HG02943 (cell line): Measurements from ENCODE around the gene ZNF3.

ENCODE experiments used
- ATAC-seq: cut with Tn5 transposase; IDR thresholded peaks from one replicate; pipeline ENCODE4 v1.9.1; 2021; ENCODE audit warnings: mild to moderate bottlenecking, low read depth, moderate library complexity; ENCODE audit not compliant: unreplicated experiment

Gene ZNF3

DNA sequence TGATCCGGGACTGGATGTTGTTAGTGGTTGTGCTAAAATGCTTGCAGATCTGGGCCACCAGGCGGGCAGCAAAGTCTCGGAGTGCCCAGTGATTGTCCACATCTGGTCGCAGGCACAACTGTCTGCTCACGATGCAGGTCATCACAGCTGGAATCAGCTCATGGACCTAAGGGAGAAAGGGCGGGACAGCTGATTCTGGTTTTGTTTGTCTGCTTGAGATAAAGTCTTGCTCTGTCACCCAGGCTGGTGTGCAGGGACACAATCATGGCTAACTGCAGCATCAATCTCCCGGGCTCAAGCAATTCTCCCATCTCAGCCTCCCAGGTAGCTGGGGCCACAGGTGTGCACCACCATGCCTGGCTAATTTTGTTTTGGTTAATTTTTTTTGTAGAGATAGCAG, 29.6 kb upstream of the ZNF3 start:
- ATAC-seq: no peak

- no peak for ATAC-seq
Measured at GRCh38 chr7:100109521-100110163, 28.1 kb upstream of the ZNF3 start.

DNA sequence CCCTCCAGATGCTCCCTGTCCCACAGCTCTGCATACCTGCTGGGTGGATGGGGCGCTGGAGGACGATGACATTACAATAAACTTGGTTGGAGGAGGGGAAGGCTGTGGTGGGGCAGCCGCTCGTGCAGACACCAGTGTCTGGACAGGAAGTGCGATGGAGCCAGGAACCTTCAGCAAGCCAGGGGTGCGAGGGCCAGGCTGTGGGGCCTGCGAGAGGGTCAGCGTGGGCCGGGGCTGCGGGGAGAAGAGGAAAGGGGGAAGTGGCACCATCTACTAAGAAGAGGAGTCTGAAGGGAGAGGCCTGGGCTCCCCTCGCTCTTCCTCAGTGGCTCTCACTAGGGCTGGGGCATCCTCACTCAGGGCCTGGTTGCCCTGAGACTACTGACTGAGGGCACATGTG, 26.4 kb upstream of the ZNF3 start:
- no peak for ATAC-seq

DNA sequence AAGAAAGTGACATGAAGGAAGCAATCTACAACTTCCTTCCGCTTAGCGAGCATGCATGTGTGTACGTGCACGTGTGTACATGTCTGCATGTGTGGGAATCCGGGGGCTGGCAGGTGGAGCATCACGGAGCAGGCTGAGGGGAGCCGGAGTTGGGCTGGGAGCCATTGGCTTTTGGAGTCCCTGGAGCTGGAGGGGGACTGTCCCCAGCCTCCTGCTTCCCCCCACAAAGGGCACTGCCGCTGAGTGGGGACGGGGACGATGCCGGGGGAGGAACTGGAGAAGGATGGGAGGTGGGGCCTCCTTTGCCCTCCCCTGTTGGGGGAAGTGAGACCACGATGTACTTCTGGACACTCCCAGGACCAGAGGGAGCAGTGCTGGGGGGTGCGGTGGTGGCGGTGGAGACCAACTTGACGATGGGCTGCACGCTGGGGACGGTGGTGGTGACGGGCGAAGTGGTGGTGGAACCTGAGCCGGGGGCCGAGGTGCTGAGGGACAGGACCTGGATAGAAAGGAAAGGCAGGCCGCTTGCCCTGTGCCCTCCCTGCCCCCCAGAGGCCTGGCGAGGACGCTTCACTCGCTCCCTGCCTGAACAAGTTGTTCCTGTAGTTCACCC, 25.7 kb upstream of the ZNF3 start:
- ATAC-seq: no peak

DNA sequence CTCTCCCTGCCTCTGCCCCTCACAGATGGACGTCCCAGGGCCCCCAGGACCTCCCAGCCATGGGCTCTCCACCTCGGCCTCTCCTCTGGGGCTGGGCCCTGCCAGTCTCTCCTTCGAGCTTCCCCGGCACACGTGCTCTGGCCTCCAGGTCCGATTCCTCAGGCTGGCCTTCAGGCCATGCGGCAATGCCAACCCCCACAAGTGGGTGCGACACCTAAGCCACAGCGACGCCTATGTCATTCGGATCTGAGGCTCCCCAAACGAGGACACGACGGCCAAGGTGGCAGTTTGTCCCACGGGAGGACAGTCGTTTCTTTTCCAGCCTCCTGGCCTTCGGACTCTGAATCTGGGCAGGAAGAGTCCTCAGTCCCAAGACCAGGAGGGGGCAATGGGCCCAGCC, 25.1 kb upstream of the ZNF3 start:
- ATAC-seq: no peak

DNA sequence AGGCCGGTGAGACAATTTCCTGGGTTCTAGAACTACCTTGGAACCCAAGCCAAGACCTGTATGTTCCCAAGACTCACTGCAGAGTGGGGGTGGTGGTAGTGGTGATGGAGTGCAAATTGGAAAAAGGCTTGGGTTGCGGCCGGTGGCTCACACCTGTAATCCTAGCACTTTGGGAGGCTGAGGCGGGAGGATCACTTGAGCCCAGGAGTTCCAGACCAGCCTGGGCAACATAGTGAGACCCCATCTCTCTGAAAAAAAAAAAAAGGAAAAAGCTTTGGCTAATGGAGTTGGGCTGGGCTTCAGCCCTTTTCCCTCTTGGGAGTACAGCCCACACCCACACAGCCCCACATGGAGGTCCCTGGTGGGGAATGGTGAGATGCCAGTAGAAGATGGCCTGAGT, 24.0 kb upstream of the ZNF3 start:
- ATAC-seq: no peak

DNA sequence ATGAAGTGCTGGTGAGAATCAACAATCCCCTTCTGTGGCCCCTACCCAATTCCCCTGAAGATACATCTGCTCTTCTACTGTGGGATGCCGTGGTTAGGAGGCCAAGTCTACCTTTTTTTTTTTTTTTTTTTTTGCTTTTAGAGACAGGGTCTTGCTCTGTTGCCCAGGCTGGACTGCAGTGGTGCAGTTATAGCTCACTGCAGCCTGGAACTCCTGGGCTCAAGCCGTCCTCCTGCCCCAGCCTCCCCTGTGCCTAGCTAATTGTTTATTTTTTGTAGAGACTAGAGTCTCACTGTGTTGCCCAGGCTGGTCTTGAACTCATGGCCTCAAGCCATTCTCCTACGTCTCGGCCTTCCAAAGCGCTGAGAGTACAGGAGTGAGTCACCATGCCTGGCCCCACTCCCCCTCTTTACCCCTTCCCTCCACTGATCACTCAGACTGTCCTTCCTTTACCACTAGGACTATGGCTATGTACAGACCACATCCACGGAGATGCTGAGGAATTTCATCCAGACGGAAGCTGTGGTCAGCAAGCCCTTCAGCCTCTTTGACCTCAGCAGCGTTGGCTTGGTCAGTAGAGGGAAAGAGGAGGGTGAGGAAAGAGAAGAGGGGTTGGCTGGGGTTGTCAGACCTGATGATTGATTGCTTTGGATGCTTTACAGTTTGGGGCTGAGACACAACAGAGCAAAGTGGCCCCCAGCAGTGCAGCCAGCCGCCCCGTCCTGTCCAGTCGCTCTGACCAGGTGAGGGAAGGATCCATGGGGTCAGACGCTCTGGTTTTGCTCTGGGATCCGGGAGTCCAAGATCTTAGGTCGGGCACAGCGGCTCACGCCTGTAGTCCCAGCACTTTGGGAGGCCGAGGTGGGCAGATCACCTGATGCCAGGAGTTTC, 21.7 kb upstream of the ZNF3 start:
- no peak for ATAC-seq

- peak; percentile 80 for ATAC-seq
Measured at GRCh38 chr7:100101016-100101862, 19.7 kb upstream of the ZNF3 start, which contains the start of the genes AP4M1 and MCM7. Gene AP4M1, plus strand, starts transcription at chr7:100101643. Its CDS starts 72 bp downstream, at chr7:100101715. Gene MCM7, minus strand, starts transcription at chr7:100101397. Its CDS starts 103 bp downstream, at chr7:100101294.

DNA sequence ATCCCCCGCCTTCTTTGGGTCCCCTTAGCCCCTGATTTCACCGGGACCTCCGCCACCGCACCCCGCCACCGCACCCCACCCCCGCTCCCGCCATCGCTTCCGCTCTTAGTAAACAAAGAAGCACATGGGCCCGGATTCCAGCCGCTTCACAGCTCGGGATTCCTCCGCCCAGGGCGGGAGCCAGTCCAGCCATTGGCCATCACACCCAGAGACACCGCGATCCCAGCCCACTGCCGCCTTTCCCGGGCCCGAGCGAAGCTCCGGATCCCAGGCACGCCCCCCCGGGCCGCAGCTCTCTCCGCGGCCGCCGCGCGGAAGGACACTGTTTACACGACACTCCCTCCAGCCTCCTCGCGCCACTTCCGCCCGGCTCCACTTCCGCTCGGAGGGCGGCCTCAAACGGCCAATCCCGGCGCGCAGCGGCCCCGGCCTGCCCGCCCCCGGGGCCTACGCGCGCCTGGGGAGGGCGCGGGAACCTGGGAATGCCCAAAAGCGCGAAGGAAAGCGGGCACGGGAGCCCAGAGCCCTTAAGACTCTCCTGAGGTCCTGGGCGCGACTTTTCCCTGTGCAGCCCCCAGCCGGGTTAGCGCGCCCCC, 19.0 kb upstream of the ZNF3 start:
- peak; percentile 65 for ATAC-seq

DNA sequence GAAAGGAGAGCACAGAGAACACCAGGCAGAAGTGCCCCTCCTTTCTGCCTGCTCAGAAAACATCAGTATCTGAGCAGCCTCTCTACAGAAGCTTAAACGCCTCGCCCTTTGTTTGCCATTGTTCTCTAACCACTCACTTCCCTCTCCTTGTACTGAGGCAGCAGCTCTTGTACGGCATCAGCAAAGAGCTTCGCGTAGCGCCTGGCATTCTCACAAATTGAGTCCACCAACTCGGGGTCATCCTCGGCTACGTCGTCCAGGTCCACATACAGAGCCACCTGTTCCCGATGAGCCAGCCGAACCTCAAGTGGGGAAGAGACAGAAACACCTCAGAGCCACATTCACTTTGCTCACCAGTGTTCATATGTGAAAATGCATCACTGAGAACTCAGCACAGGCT, 17.9 kb upstream of the ZNF3 start:
- no peak for ATAC-seq

DNA sequence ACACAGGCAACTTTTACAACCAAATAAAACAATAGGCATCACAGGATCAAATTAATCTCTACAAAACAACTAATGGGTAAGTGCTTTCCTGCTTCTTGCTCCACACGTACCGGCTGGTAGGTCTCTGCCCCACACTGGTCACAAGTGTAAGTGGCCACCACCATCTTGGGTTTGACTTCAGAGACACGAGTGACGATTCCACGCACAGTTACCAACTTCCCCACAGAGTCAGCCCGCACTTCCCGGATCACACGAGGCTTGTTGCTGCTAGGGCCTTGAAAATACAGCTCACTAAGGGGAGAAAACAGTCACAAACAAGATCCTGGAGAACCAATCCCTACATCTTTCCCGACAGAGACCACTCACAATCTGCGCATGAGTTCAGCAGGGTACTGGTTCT, 17.4 kb upstream of the ZNF3 start:
- ATAC-seq: no peak

GRCh38 chr7:100095704-100096103, 14.2 kb upstream of the ZNF3 start:
- no peak for ATAC-seq

DNA sequence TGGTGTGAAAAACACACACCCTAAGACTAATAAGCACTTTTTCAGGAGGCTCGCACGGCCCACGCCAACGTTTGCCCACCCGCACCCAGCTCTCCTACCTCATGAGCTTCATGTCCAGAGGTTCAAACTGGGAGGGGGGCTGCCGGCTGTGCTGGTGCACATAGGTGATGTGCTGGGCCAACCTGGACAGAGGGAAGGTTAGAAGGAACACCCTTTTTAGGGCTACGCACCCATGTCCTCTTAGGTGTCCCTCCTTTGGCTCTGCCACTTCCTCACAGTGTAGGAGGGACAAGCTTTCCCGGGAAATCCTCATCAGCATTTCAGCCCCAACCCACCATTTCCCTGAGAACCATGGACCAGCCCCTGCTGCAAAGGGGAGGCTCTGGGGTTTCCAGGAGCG, 13.8 kb upstream of the ZNF3 start:
- ATAC-seq: no peak

DNA sequence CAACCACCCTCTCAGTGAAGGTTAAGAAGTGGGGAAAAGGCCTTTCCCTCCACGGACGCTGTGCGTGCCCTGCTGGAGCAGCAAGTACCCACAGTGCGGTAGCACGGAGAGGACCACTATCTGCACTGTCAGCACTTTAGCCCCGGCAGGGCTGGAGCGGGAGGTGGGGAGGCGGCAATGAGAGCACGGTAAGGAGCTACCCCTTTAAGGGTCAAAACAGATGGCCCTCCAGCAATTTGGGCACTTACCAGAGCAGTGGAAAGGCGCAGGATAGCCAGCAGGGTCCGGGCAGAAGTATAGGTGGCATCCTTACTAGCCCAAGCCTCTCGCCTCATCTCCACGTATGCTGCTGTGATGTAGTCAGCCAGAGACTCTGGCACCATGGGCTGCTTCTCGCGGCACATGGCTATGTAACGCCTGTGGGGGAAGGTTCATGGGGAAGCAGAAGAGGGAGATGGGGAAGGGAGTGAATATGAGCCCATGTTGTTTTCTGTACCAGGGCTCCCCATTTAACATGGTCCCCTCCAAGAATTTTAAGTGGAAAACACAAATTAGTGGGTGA, 12.5 kb upstream of the ZNF3 start:
- no peak for ATAC-seq

DNA sequence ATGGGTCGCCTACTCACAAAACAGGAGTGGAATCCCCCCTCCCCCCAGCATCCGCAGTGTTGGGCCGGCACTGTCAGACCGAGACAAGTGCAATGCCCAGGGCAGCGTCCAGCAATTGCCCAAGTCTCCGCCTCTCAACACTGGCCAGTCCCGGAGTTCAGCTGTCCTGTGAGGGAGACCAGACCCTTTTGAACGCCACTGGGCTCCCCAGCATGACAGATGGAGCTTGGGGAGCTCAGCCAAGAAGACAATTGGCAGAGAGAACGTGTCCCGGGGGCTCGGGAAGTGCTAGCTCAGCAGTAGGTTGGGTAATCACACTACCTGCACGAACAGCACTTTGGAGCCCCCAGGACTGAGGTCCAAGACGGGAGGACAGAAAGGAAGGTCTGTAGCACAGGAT, 12.0 kb upstream of the ZNF3 start:
- ATAC-seq: no peak

DNA sequence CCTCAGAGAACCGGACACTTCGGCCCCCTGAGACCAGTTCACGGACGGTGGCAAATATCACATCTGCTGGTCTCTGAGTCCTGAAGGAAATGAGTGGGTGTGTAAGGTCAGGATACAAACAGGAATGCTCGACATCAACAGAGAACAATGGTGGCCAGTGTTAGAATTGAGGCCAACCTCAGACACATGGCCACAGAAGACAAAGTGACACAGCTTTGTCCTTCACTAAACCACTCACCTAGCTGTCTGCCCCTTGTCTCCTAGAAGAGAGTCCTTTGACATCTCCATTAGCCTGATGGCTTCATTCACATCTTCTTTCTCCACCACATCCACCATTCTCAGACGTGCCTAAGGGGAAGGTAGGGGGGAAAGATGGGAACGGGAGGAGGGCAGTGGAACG, 11.5 kb upstream of the ZNF3 start:
- no peak for ATAC-seq

DNA sequence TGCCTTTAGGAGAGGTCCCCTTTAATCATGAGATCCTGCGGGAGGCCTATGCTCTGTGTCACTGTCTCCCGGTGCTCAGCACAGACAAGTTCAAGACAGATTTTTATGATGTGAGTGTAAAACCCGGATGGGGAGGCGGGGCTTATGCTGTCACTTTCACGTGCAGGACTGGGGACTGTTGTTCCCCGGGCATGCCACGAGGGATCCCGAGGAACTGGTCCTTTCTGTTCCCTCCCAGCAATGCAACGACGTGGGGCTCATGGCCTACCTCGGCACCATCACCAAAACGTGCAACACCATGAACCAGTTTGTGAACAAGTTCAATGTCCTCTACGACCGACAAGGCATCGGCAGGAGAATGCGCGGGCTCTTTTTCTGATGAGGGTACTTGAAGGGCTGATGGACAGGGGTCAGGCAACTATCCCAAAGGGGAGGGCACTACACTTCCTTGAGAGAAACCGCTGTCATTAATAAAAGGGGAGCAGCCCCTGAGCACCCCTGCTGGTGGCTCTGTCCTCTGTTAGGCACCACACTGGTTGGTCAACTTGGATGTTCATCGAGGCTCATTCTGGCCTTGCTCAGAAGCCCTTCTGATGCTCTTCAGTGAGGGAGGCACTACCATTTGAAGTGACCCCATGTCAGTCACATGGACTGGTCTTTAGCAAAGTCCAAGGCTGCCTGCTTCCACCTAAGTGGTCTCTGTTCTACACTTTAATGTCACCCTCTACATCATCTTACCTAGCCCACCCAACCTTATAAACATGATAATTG, 10.1 kb upstream of the ZNF3 start:
- ATAC-seq: no peak

- no peak for ATAC-seq
Measured at GRCh38 chr7:100090527-100091410, 9.2 kb upstream of the ZNF3 start.
